HG03378 (cell line): ENCODE results near the gene TAF3.

Experiments used
- ATAC-seq: cut with Tn5 transposase; IDR thresholded peaks from one replicate; pipeline ENCODE4 v1.9.1; 2021; ENCODE audit warnings: mild to moderate bottlenecking, moderate library complexity; ENCODE audit not compliant: unreplicated experiment

The TAF3 gene

GRCh38 chr10:8043569-8044306, 225.4 kb downstream of the TAF3 start:
- ATAC-seq: no peak

GRCh38 chr10:8044331-8044907, 226.1 kb downstream of the TAF3 start:
- no peak for ATAC-seq

DNA sequence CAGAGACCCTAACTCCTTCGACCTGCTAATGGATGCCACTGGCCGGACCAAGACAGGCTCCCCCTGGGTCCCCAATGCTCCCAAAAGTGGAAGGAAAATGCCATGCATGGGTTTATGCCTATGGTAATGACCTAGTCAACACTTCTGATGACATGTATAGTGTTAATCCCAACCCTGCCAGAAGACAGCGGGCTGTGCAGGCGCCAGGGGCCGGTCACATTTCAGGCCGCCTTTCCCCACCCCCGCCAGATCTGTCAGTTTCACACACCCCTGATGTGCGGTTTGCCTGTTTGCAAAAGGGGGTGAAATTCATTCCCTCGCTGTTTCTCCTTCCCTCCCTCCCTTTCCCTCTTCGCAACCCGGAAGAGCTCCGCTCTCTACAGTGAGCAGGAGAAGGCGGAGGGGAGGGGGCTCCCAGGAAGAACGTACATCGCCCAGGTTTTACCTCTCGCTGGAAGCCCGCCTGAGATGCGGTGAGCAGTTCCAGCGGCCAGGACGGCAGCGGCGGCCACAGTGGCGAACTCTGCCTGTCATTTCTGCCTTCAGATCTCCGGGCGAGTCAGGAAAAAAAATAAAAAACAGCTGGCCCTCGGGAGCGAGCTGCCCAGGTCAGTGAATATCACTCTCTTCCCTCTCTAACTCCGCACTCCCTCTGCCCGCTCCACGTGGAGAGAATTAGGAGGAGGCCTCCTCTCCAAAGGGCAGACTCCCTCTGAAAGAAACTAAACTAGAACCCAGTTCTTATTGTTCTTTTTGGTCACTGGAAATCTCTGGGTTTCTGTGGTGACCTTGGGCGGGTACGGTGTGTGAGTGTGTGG, 226.8 kb downstream of the TAF3 start:
- ATAC-seq: no peak

- ATAC-seq: no peak
Measured at GRCh38 chr10:8045726-8046494, 227.6 kb downstream of the TAF3 start.

GRCh38 chr10:8047452-8048280, 229.4 kb downstream of the TAF3 start:
- ATAC-seq: no peak

GRCh38 chr10:8048281-8049008, 230.1 kb downstream of the TAF3 start:
- no peak for ATAC-seq

DNA sequence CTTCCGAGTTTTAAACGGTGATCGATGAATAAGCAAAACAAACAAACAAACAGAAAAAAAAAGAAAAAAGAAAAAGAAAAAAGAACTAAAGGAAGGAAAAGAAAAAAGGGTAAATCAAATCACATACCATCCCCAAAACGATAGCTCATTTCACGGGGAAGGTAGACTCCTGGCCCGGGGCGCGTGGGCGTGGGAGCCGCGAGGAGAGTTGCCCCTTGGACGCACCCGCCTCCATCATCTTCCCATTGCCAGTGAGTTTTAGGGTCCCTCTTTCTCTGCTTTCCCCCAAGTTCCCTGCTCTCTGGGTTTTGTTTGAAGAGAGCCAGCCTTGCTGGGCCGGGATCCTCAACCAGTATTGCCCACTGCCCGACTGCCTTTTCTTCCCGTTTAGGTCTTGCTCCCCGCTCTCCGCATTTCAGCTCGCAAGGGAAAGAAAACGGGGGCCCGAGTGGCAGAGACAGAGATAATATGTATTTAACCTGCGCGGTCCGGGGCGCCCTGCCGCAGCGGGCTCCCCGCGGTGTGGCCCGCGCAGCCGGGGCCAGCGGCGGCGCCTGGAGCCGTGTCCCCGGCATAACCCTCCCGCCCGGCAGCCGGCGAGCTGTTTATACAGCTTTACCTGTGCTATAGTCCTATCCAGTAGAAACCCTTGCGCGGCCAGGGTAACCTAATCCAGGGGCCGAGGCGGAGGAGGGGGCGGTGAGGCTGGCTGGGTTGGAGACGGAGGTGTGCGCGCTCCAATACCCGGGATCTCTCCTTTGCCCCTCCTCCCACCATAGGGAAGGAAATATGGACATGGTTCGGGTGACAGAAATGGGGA, 230.9 kb downstream of the TAF3 start:
- no peak for ATAC-seq

GRCh38 chr10:8049865-8050555, 231.7 kb downstream of the TAF3 start:
- ATAC-seq: no peak

DNA sequence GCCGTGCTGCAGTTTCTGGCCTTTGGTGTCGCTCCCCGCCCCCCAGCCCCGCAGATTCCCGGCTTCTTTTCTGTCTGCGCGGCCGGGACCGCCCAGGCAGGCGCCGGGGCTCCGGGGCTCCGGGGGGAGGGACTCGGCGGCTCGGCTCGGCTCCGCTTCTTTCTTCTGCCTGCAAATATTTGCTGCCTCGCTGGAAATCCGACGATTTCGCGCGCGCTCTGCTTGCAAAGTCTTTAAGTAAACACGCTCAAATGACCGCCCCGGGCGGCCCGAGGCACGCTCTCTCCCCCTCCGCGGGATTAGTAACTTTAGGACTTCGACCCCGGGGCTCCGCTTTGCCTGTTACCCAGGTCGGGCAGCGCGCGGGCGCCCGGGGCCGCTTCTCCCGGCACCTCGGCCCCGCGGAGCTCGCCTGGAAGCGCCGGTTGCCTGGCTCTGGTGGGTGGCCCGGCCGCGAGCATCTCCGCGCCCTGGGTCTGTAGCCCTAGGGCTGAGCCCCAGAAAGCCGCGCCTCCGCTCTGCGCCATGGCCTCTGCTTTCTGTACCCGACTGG, 232.3 kb downstream of the TAF3 start:
- ATAC-seq: no peak

GRCh38 chr10:8051109-8051821, 233.0 kb downstream of the TAF3 start:
- ATAC-seq: no peak

GRCh38 chr10:8051851-8052257, 233.5 kb downstream of the TAF3 start:
- ATAC-seq: no peak

DNA sequence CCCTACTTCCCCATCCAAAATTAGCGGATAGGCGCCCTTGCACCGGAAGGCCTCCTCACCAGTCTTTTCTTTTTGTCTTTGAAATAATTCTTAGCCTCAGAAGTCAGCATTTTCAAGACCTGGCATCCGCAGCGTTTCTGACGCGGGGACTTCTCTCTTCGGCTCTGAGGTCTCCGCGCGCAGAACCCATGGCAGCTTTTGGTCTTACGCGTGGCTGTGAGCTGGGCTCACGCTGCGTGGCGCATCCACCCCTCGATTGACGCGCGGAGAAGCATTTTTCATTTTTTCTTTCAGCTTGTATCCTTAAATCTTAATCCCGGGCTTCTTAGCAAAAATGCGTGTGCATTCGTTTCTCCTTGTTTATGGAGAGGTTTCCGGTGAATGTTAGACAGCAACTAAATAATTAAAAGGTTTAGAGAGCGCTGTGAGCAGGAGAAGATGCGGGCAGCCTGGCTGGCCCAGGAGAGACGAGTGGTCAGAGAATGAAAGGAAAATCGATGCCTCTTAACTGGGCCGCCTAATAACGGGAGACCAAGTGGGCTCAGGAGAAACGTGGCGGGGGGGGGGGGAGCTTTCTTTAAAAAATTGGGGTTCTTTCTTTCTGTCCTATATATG, 234.1 kb downstream of the TAF3 start:
- ATAC-seq: no peak

DNA sequence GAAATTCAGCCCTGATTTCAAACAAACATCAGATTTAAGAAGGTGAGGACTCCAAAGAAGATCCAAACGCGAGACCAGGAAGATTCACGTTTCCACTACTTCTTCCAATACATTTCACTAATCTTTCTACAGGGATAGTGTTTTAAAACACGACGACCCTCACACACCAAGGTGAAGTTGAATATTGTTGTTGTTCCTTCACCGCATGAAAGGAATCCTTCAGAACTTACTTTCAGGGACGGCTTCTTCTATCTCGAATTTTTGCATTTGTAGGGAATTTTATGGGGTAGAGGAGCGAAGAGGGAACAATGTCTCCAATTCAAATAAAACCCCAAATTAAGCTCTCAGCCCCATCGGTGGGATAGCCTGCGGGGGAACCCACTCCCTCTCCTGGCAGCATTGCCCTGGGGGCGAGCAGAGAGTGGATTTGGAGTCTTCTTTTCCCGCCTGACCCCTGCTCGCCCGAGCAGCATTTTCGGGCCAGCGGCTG, 234.7 kb downstream of the TAF3 start:
- no peak for ATAC-seq

DNA sequence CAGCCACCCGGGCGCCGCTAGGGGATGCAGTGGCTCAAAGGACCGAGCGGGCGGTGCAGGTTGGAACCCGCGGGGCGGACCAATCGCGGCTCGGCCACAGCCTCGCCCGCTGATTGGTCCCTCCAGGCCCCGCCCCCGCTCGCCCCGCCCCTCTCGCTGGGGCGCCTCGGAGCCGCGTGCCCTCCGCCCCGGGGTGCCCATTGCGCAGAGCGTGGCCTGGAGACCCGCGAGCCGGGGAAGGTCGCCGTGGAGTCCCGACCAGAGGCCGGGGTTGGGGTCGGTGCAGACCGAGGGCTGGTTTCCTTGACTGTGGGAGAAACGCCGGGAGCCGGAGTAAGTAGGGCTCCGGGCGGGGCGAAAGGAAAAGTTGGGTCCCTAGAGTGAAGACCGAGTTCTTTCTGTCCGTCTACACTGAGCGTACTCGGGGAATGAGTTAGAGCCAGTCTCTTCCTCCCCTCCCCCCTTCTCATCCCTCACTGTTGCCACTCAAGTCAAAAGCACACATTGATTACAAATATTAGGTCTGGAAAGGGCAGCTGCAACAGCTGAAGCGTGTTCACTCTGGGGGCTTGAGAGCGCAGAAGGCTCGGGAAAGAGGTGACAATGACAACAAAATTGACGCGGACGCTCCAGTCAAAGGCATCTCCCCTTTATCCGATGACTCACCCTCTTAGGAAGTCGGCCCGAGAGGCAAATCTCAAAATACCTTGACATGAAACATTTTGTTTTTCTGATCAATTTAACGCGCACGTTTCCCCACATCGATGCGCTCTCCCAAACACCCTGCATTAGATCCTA, 235.3 kb downstream of the TAF3 start:
- ATAC-seq: peak; percentile 42

DNA sequence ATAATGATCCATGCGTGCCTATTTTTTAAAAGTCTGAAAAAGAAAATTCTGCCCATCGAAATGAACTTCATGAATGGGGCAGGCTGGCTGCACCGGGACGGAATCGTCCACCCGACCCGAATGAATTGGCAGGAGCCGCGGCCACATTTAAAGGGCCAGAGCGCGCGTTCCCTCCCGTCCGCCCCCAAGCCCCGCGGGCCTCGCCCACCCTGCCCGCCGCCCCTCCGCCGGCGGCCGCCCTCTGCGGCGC, 235.9 kb downstream of the TAF3 start:
- ATAC-seq: no peak
